Measurements from ENCODE around the gene EIPR1.

- TF ChIP-seq EZH2 (IDR thresholded peaks at IDR 0.05) (no peak), POLR2AphosphoS5 (IDR thresholded peaks at IDR 0.05; ENCODE audit: borderline replicate concordance, low read depth, low read length) (no peak), FOXP2 (optimal IDR thresholded peaks at IDR 0.05; ENCODE audit: control extremely low read depth, extremely low read length, insufficient read depth) (no peak)
Observed at GRCh38 chr2:3302421-3302750, 75.2 kb downstream of the EIPR1 start.

All from SK-N-MC (cell line).